Neuronal stem cell (in vitro differentiated cells): ENCODE results near the gene NRAP.

Source experiments
- DNase-seq: peaks from one replicate; pipeline ENCODE4 v3.0.0-alpha.2; 2013; ENCODE audit warnings: low spot score
- H2AFZ ChIP-seq: one replicate; pipeline ENCODE4 v1.6.1; 2013; ENCODE audit warnings: mild to moderate bottlenecking, low read length, inconsistent platforms
- H2AK5ac ChIP-seq: 2 replicates; pipeline ENCODE4 v1.6.1; 2013; ENCODE audit warnings: low read depth, mild to moderate bottlenecking, inconsistent platforms, low read length, moderate library complexity, mixed read lengths
- H2BK120ac ChIP-seq: 2 replicates; pipeline ENCODE4 v1.6.1; 2013; ENCODE audit warnings: low read depth, mild to moderate bottlenecking, inconsistent platforms, low read length, moderate library complexity, mixed read lengths
- H2BK12ac ChIP-seq: one replicate; pipeline ENCODE4 v1.6.1; 2013; ENCODE audit warnings: low read length, inconsistent platforms
- H2BK15ac ChIP-seq: 2 replicates; pipeline ENCODE4 v1.6.1; 2013; ENCODE audit warnings: mild to moderate bottlenecking, low read length, inconsistent platforms, mixed read lengths
- H2BK5ac ChIP-seq: one replicate; pipeline ENCODE4 v1.6.1; 2013; ENCODE audit warnings: inconsistent platforms, mild to moderate bottlenecking, low read length, moderate library complexity
- H3K14ac ChIP-seq: one replicate; pipeline ENCODE4 v1.6.1; 2013; ENCODE audit warnings: low read length, inconsistent platforms
- H3K18ac ChIP-seq: 2 replicates; pipeline ENCODE4 v1.6.1; 2013; ENCODE audit warnings: low read length, inconsistent platforms
- H3K23ac ChIP-seq: 2 replicates; pipeline ENCODE4 v1.6.1; 2013; ENCODE audit warnings: low read depth, mild to moderate bottlenecking, mixed read lengths, low read length, inconsistent platforms; ENCODE audit not compliant: poor library complexity
- H3K27ac ChIP-seq: replicated peaks from 3 replicates; pipeline ENCODE4 v1.5.1; 2013; ENCODE audit warnings: low read length, inconsistent platforms
- H3K27me3 ChIP-seq, 3 experiments: 2 replicates each; pipeline ENCODE4 v1.6.1; 2013; ENCODE audit warnings: low read length in 3 of 3, mild to moderate bottlenecking in 2 of 3, inconsistent platforms in 1 of 3, low read depth in 1 of 3, mixed read lengths in 1 of 3, moderate library complexity in 1 of 3; ENCODE audit not compliant: control insufficient read depth in 3 of 3, insufficient read depth in 3 of 3
- H3K36me3 ChIP-seq, 2 donors: replicated peaks in 1 of 2; 2 replicates each; pipeline ENCODE4 v1.6.1; 2013; ENCODE audit warnings: low read length in 2 of 2; ENCODE audit not compliant: control insufficient read depth in 2 of 2, insufficient read depth in 2 of 2
- H3K4ac ChIP-seq: 2 replicates; pipeline ENCODE4 v1.6.1; 2013; ENCODE audit warnings: inconsistent platforms, mild to moderate bottlenecking, low read length, moderate library complexity
- H3K4me1 ChIP-seq, 2 donors: 1 replicate in 1 of 2; 2 replicates in 1 of 2; pipeline ENCODE4 v1.6.1; 2013; ENCODE audit warnings: low read length in 2 of 2, low read depth in 1 of 2; ENCODE audit not compliant: control insufficient read depth in 2 of 2, insufficient read depth in 1 of 2
- H3K4me2 ChIP-seq: one replicate; pipeline ENCODE4 v1.6.1; 2013; ENCODE audit warnings: mild to moderate bottlenecking, low read length, inconsistent platforms; ENCODE audit not compliant: insufficient read depth, poor library complexity, severe bottlenecking
- H3K4me3 ChIP-seq, 2 donors: 2 replicates each; pipeline ENCODE4 v1.5.1; 2013; ENCODE audit warnings: low read length in 2 of 2, mild to moderate bottlenecking in 2 of 2, inconsistent platforms in 1 of 2, moderate library complexity in 1 of 2
- H3K79me1 ChIP-seq: one replicate; pipeline ENCODE4 v1.6.1; 2013; ENCODE audit warnings: low read depth, mild to moderate bottlenecking, inconsistent platforms, low read length, moderate library complexity
- H3K9ac ChIP-seq: one replicate; pipeline ENCODE4 v1.6.1; 2013; ENCODE audit warnings: mild to moderate bottlenecking, low read depth, low read length, inconsistent platforms; ENCODE audit not compliant: poor library complexity
- H3K9me3 ChIP-seq, 2 donors: replicated peaks in 1 of 2; 2 replicates each; pipeline versions ENCODE3 to v1.6.1; 2013; ENCODE audit warnings: low read length in 2 of 2, mild to moderate bottlenecking in 2 of 2, inconsistent platforms in 1 of 2, low read depth in 1 of 2, mixed read lengths in 1 of 2, moderate library complexity in 1 of 2; ENCODE audit not compliant: control insufficient read depth in 2 of 2, insufficient read depth in 1 of 2
- H4K8ac ChIP-seq: one replicate; pipeline ENCODE4 v1.6.1; 2013; ENCODE audit warnings: low read depth, mild to moderate bottlenecking, inconsistent platforms, low read length, moderate library complexity
- H4K91ac ChIP-seq: one replicate; pipeline ENCODE4 v1.6.1; 2013; ENCODE audit warnings: low read length, low read depth, mild to moderate bottlenecking, inconsistent platforms; ENCODE audit not compliant: poor library complexity
- WGBS, 2 donors: extraction: QIAGEN DNeasy Blood & Tissue Kit; methylation state at CpG; one replicate each; pipeline ENCODE4 v1.1.7; 2013; ENCODE audit warnings: missing lambda C conversion rate in 2 of 2, mixed read lengths in 1 of 2; ENCODE audit not compliant: insufficient read length in 2 of 2, insufficient replicate concordance in 1 of 2; ENCODE audit errors: extremely low coverage in 2 of 2; 5-methylcytosine and 5-hydroxymethylcytosine counted together

NRAP gene

GRCh38 chr10:113648478-113648877, 15.4 kb downstream of the NRAP start:
- Histone ChIP-seq H2BK5ac (no peak overlapping the region), H2AFZ (no peak overlapping the region), H2AK5ac (no peak overlapping the region), H3K27me3 (no peaks in the 10 kb centered on the region), H3K23ac (no peak overlapping the region), H3K9ac (no peak overlapping the region), H3K18ac (no peak overlapping the region), H2BK12ac (no peak overlapping the region), H3K4me2 (no peak overlapping the region), H3K4ac (no peak overlapping the region), H3K27ac (no peak overlapping the region), H2BK15ac (no peak overlapping the region), H3K36me3 (no peaks in the 10 kb centered on the region), H3K4me1 (peaks cover 0 to 2% of the 10 kb centered on the region in 2 donors), H3K79me1 (no peaks in the 10 kb centered on the region), H2BK120ac (no peak overlapping the region), H4K91ac (no peak overlapping the region), H3K14ac (no peak overlapping the region), H3K9me3 (no peaks in the 10 kb centered on the region), H4K8ac (no peak overlapping the region), H3K4me3 (no peak overlapping the region)
- no CpG with 5 or more reads among the region's 3 CpGs for WGBS, 2 donors
- no peak for DNase-seq

- DNase-seq = no peak
- no peaks in the 10 kb centered on the region for H3K27me3 ChIP-seq
- no peak overlapping the region for H2BK120ac ChIP-seq
- H3K9ac ChIP-seq = no peak overlapping the region
- peaks cover 0 to 2% of the 10 kb centered on the region in 2 donors for H3K4me1 ChIP-seq
- no peak overlapping the region for H3K14ac ChIP-seq
- no peak overlapping the region for H3K27ac ChIP-seq
- no peak overlapping the region for H4K91ac ChIP-seq
- H2AFZ ChIP-seq = no peak overlapping the region
- H3K4me2 ChIP-seq = no peak overlapping the region
- H3K36me3 ChIP-seq = no peaks in the 10 kb centered on the region
- no peak overlapping the region for H2BK5ac ChIP-seq
- no peak overlapping the region for H3K4me3 ChIP-seq
- no peaks in the 10 kb centered on the region for H3K9me3 ChIP-seq
- no CpG with 5 or more reads among the region's 3 CpGs for WGBS, 2 donors
- no peaks in the 10 kb centered on the region for H3K79me1 ChIP-seq
- H3K18ac ChIP-seq = no peak overlapping the region
- no peak overlapping the region for H4K8ac ChIP-seq
- H2AK5ac ChIP-seq = no peak overlapping the region
- no peak overlapping the region for H2BK15ac ChIP-seq
- H2BK12ac ChIP-seq = no peak overlapping the region
- no peak overlapping the region for H3K23ac ChIP-seq
- H3K4ac ChIP-seq = no peak overlapping the region
Observed at GRCh38 chr10:113647812-113648211, 16.0 kb downstream of the NRAP start.

- H3K9ac ChIP-seq = no peak overlapping the region
- no CpG with 5 or more reads among the region's 10 CpGs for WGBS, 2 donors
- no peak for DNase-seq
- H2AK5ac ChIP-seq = no peak overlapping the region
- H3K18ac ChIP-seq = no peak overlapping the region
- no peaks in the 10 kb centered on the region for H3K9me3 ChIP-seq
- no peak overlapping the region for H2BK15ac ChIP-seq
- no peaks in the 10 kb centered on the region for H3K27me3 ChIP-seq
- no peak overlapping the region for H3K23ac ChIP-seq
- H3K79me1 ChIP-seq = no peaks in the 10 kb centered on the region
- no peak overlapping the region for H3K27ac ChIP-seq
- peaks cover 0 to 2% of the 10 kb centered on the region in 2 donors for H3K4me1 ChIP-seq
- H2BK120ac ChIP-seq = no peak overlapping the region
- no peak overlapping the region for H3K14ac ChIP-seq
- no peak overlapping the region for H2AFZ ChIP-seq
- no peaks in the 10 kb centered on the region for H3K36me3 ChIP-seq
- no peak overlapping the region for H4K91ac ChIP-seq
- no peak overlapping the region for H2BK5ac ChIP-seq
- no peak overlapping the region for H4K8ac ChIP-seq
- H3K4me2 ChIP-seq = no peak overlapping the region
- no peak overlapping the region for H3K4ac ChIP-seq
- H2BK12ac ChIP-seq = no peak overlapping the region
- no peak overlapping the region for H3K4me3 ChIP-seq
Observed at GRCh38 chr10:113646336-113647201, 17.3 kb downstream of the NRAP start.

- no peak overlapping the region for H3K4me3 ChIP-seq
- H3K9me3 ChIP-seq = no peaks in the 10 kb centered on the region
- no peak overlapping the region for H2BK15ac ChIP-seq
- no peaks in the 10 kb centered on the region for H3K79me1 ChIP-seq
- no peak overlapping the region for H3K27ac ChIP-seq
- no peaks in the 10 kb centered on the region for H3K36me3 ChIP-seq
- H2BK5ac ChIP-seq = no peak overlapping the region
- H3K27me3 ChIP-seq = no peaks in the 10 kb centered on the region
- H2BK12ac ChIP-seq = no peak overlapping the region
- no peak overlapping the region for H3K9ac ChIP-seq
- WGBS, 2 donors = no CpG with 5 or more reads among the region's 7 CpGs
- H4K91ac ChIP-seq = no peak overlapping the region
- no peak for DNase-seq
- no peak overlapping the region for H3K4me2 ChIP-seq
- no peak overlapping the region for H2AFZ ChIP-seq
- no peak overlapping the region for H3K18ac ChIP-seq
- no peak overlapping the region for H3K4ac ChIP-seq
- H3K4me1 ChIP-seq = peaks cover 0 to 2% of the 10 kb centered on the region in 2 donors
- no peak overlapping the region for H3K23ac ChIP-seq
- H3K14ac ChIP-seq = no peak overlapping the region
- no peak overlapping the region for H2BK120ac ChIP-seq
- H4K8ac ChIP-seq = no peak overlapping the region
- H2AK5ac ChIP-seq = no peak overlapping the region
Observed at GRCh38 chr10:113644185-113645120, 19.4 kb downstream of the NRAP start.
